PFSK-1 (cell line): ENCODE measurements around the gene ADAMTS17.

ENCODE experiments used
- POLR2AphosphoS5 ChIP-seq: IDR thresholded peaks from 2 replicates; pipeline ENCODE4 v1.6.1; 2012; ENCODE audit warnings: low read depth, mild to moderate bottlenecking, control low read depth, low read length, moderate library complexity
- SIN3A ChIP-seq: IDR thresholded peaks from 2 replicates; pipeline ENCODE4 v1.6.1; 2012; ENCODE audit warnings: mild to moderate bottlenecking, low read length, moderate library complexity, borderline replicate concordance; ENCODE audit not compliant: insufficient read depth
- TAF1 ChIP-seq: IDR thresholded peaks from 2 replicates; pipeline ENCODE4 v1.6.1; 2012; ENCODE audit warnings: low read length, control low read depth, borderline replicate concordance; ENCODE audit not compliant: insufficient read depth

GRCh38 chr15:100103828-100104227 lies 237.9 kb downstream of the ADAMTS17 start:
- no peak for TF ChIP-seq TAF1
- TF ChIP-seq POLR2AphosphoS5 = no peak
- TF ChIP-seq SIN3A = no peak
